GM18951 (cell line): ENCODE measurements around the gene MOK.

Experiments
- POLR2A ChIP-seq: IDR thresholded peaks from 4 replicates; pipeline ENCODE4 v1.6.1; 2011; ENCODE audit warnings: mild to moderate bottlenecking; ENCODE audit not compliant: insufficient read length, insufficient read depth; ENCODE audit errors: extremely low read depth
- in situ Hi-C: fragments of 300-500 bp; cut with MboI; formaldehyde crosslinking; loops from one replicate; pipeline ENCODE4 v1.12.0; 2022; ENCODE audit warnings: low sequenced_read_pairs, mixed read lengths, inconsistent platforms; ENCODE audit not compliant: unreplicated experiment

The MOK gene

DNA sequence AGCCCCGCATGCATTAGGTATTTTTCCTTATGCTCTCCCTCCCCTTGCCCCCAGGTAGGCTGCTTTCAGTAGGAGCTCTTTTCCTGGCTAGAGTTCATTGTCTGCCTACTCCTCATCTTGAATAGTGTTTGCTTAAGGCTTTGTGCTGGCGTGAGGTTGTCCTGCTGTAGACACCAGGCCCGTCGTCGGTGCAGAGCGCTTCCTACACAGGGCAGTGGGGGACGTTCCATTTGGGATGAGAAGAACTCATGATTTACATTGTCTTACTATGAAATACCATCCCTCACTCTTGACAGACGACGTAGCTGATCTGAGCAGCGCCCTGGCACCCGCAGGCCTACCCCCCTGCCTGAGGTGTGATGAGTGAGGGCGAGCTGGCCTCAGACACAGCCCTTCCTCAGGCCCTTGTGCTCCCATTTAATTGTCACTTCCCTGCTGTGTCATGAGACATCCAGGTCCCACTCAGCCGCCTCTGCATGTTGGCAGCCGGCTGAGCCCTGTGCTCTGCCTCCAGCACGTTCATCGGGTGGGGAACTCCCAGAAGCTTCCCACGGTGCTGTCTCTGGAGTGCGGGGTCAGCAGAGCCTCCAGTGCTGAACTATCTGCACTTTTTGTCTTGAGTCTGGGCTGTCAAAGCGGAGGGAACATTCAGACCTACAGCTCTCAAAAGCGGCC lies 89.3 kb downstream of the MOK start:
- in situ Hi-C loops = no loop called here

GRCh38 chr14:102215071-102215470 lies 89.9 kb downstream of the MOK start:
- in situ Hi-C loops = no loop called here
- no peak for TF ChIP-seq POLR2A

More for the DNA sequence above, 89.3 kb downstream of the MOK start:
- no peak for TF ChIP-seq POLR2A

GRCh38 chr14:102213984-102214658 lies 90.8 kb downstream of the MOK start:
- TF ChIP-seq POLR2A = no peak
- in situ Hi-C loops = no loop called here

DNA sequence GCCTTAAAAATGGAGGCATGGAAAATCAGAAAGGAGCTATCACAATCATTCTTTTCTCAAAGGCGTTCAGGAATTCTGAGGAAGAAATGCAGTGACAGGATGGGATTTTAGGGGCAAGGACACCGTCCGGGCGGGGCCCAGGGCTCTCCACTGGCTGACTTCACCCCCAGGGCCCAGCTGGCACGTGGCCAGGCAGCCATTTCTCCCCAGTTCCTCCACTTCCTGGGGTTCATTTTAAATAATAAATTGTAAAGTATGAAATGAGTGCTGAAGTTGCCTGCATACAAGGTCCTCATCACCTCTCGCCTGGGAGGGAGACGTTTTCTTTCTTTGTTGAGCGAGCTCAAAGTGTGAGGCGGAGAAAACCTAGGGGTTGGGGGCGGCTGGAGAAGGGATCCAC lies 91.5 kb downstream of the MOK start:
- TF ChIP-seq POLR2A = no peak
- in situ Hi-C loops = no loop called here

- in situ Hi-C loops = no loop called here
- TF ChIP-seq POLR2A = no peak
These were observed 92.1 kb downstream of the MOK start for GRCh38 chr14:102212845-102213244.

- TF ChIP-seq POLR2A = no peak
- in situ Hi-C loops = no loop called here
These were observed 92.6 kb downstream of the MOK start for GRCh38 chr14:102212356-102212755.

DNA sequence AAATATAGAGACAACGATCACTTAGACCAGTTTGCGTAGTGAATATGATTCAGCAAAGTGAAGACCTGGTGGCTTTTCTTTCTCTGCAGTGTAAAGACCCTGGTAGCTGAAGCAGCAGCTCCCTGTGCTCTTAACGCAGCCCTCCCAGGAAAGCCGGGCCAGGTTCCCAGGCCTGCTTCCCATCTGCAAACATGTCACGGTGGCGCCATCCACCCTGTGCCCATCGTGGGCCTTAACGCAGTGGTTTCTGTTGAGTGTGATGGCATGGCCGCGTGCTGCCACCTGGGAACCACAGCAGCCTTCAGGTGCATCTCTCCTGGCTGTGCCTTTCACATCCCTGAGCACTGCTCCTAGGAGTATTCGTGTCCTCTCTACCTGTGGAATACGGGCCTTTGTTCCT lies 93.7 kb downstream of the MOK start:
- in situ Hi-C loops = no loop called here
- no peak for TF ChIP-seq POLR2A

DNA sequence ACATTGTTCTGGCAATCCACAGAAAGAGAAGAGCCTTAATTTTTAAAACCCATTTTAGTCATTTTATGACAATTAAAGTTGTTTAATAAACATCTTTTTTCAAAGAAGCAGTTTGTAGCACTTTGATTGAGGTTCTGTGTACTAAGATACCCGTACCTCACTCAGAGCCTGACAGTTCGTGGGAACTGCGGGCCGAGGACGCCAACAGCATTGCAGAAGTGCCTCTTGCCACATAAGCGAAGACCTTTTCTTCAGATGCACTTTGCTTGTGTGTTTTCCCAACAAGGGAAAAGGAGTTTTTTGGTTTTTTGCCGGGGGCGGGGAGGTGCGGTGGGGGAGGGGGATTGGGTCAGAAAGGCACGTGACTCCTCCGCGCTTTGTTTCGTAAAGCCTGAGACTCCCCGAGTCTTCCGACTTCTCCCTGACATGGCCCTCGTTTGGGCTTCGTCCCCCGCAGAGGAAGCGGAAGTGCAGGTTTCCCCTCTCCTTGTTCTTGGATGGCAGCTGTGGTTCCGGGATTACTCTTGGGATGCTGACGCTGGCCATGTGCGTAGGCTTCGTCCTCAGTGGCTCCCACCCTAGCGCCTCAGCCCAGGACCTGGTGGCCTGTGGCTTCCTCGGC lies 94.4 kb downstream of the MOK start:
- in situ Hi-C loops = no loop called here
- no peak for TF ChIP-seq POLR2A

DNA sequence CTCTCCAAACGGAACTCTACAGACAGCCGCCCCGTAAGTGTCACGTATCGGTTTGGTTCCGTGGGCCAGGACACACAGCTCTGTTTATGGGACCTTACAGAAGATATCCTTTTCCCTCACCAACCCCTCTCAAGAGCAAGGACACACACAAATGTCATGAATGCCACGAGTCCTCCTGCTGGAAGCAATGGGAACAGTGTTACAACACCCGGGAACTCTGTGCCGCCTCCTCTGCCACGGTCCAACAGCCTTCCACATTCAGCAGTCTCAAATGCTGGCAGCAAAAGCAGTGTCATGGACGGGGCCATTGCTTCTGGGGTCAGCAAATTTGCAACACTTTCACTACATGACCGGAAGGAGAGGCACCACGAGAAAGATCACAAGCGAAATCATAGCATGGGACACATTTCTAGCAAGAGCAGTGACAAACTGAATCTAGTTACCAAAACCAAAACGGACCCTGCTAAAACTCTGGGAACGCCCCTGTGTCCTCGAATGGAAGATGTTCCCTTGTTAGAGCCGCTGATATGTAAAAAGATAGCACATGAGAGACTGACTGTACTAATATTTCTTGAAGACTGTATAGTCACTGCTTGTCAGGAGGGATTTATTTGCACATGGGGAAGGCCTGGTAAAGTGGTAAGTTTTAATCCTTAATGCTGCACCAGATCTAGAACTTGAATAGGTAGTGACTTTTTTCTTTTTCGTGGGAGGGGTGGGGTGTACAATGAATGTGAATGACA lies 95.6 kb downstream of the MOK start:
- TF ChIP-seq POLR2A = no peak
- in situ Hi-C loops = no loop called here

DNA sequence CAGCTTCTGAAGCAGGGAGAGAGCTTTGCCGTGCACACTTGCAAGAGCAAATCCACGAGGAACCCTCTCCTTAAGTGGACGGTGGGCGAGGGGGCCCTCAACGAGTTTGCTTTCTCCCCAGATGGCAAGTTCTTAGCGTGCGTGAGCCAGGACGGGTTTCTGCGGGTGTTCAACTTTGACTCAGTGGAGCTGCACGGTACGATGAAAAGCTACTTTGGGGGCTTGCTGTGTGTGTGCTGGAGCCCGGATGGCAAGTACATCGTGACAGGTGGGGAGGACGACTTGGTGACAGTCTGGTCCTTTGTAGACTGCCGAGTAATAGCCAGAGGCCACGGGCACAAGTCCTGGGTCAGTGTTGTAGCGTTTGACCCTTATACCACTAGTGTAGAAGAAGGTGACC lies 96.2 kb downstream of the MOK start:
- in situ Hi-C loops = no loop called here
- no peak for TF ChIP-seq POLR2A

DNA sequence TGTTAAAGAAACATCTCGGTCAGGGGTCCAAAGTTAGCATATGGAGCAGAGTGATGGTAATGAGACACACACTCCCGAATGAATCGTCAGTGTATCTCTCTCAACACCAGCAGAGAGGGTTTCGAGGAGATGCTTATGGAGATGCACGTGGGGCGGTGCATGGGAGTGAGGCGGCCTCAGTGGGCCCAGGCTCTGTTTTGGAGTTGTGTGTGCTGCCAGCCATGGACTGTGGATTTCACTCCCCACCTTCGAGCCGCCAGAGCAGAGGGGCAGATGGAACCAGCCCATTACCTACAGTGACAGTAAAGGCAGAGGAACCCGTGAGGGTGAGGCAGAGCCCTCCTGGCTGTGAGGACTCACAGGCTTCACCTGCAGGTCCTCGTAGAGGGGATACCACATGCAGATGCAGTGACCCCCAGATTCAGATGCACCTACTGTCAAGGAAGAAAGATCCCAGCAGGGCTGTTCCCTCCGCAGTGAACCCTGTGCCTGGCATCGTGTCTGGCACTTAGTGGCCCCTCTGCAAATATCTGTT lies 97.1 kb downstream of the MOK start:
- no peak for TF ChIP-seq POLR2A
- in situ Hi-C loops = no loop called here

DNA sequence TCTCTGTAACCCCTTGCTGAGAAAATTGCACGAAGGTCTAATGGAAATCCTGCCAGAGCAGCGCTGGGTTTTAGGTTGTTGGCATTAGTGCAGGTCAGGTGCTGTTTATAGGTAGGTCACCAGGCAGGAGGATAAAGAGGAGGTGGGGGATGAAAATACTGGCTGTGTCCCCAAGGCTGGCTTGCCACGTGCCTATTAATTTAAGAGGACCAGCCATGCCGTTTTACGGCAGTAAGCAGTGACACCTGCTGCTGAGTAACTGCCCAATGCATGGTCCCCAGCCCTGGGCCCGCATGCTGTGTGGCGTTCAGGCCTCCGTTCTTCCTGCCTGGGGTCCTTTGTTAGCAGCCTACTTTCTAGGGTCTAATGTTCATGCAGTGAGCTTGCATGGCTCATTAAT lies 98.0 kb downstream of the MOK start:
- TF ChIP-seq POLR2A = no peak
- in situ Hi-C loops = no loop called here

- in situ Hi-C loops = no loop called here
- TF ChIP-seq POLR2A = no peak
These were observed 99.4 kb downstream of the MOK start for GRCh38 chr14:102205560-102205959.
